HG03520 (cell line): ENCODE measurements around the gene SGCG.
"Not testable (repeated sequence)": the region's sequence is repeated elsewhere in the genome, so short reads cannot be mapped to it uniquely, and the experiment has no call there.

Experiments used
- ATAC-seq: cut with Tn5 transposase; IDR thresholded peaks from one replicate; pipeline ENCODE4 v1.9.1; 2021; ENCODE audit warnings: mild to moderate bottlenecking, moderate library complexity; ENCODE audit not compliant: unreplicated experiment

SGCG gene, protein sequence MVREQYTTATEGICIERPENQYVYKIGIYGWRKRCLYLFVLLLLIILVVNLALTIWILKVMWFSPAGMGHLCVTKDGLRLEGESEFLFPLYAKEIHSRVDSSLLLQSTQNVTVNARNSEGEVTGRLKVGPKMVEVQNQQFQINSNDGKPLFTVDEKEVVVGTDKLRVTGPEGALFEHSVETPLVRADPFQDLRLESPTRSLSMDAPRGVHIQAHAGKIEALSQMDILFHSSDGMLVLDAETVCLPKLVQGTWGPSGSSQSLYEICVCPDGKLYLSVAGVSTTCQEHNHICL

DNA sequence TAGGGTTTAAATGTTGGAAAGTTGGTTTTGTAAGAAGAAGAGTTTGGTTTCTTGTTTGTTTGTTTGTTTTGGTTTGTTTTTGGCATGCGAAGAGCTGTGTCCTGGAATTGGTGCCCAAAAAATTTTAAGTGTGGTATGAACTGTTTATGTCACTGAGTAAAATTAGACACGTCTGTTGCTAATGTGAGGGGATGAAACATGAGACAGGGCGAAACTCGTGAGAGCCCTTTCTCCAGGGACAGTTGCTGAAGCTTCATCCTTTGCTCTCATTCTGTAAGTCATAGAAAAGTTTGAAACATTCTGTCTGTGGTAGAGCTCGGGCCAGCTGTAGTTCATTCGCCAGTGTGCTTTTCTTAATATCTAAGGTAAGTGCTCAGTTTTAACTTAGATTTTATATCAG, at the start of gene SGCG:
Gene SGCG, plus strand, starts transcription at position 269 of the 400 bp plus-strand sequence. CDS start 22,716 bp downstream, outside the sequence.
- no peak for ATAC-seq

DNA sequence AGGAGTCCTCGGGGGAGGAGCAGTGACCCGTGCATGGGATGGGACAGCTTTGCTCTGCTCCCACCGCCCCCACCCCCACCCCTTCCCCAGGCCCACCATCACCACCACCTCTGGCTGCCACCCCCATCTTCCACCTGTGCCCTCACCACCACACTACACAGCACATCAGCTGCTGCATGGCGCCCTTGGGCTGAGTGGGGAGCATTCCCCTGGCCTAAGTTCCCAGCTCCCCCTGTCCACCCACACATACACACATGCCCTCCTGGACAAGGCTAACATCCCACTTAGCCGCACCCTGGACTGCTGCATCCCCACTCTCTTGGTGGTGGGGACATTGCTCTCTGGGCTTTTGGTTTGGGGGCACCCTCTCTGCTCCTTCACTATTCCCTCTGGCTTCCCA, 46.2 kb upstream of the SGCG start:
- no peak for ATAC-seq

DNA sequence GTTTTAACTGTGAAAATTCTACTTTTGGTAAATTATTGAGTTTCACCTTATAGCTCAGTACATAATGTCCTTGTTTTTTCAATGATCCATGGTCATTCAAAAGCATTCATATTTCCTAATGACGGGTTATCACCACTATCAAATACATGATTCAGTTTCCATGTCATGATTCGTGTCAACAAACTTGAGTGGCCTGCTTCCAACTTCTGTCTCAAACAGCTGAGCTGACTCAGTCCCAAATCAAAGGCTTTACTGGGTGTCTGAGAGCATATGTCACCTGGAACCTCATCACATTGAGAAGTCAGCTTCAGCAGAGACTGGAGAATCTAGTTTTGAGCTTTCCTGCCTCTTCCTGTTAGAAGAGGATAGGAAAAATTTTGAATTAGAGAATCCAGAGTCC, 40.3 kb upstream of the SGCG start:
- ATAC-seq: no peak

DNA sequence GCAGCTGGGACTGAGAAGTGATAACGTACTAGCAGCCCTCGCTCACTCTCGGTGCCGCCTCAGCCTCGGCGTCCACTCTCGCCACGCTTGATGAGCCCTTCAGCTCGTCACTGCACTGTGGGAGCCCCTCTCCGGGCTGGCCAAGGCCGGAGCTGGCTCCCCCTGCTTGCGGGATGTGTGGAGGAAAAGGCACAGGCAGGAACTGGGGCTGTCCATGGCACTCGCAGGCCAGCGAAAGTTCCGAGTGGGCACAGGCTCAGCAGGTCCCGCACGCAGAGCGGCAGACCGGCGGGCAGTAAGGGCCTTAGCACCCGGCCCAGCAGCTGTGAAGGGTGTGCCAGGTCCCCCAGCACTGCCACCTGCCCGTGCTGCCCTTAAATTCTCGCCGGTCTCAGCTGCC, 38.8 kb upstream of the SGCG start:
- no peak for ATAC-seq

GRCh38 chr13:23142607-23143006, 38.2 kb upstream of the SGCG start:
- not testable (repeated sequence) for ATAC-seq

DNA sequence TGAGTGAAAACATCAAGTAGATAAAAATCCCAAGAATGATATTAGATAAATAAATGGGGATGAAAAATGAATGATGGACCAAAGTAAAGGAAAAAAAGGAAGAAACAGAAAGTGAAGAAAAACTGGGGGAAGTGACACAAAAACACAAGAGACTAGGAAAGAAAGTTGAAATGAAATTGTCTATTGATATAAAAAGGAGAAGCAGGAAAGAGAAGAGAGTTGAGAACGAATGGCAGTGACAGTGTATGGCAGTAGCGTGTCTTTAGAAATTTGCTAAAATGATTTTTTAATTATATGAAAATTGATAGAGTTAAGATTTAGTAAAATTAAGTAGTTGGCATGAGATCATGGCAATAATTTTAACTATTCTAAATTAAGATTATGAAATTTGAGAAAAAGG, 36.3 kb upstream of the SGCG start:
- ATAC-seq: no peak

GRCh38 chr13:23146006-23146405, 34.8 kb upstream of the SGCG start:
- ATAC-seq: no peak

DNA sequence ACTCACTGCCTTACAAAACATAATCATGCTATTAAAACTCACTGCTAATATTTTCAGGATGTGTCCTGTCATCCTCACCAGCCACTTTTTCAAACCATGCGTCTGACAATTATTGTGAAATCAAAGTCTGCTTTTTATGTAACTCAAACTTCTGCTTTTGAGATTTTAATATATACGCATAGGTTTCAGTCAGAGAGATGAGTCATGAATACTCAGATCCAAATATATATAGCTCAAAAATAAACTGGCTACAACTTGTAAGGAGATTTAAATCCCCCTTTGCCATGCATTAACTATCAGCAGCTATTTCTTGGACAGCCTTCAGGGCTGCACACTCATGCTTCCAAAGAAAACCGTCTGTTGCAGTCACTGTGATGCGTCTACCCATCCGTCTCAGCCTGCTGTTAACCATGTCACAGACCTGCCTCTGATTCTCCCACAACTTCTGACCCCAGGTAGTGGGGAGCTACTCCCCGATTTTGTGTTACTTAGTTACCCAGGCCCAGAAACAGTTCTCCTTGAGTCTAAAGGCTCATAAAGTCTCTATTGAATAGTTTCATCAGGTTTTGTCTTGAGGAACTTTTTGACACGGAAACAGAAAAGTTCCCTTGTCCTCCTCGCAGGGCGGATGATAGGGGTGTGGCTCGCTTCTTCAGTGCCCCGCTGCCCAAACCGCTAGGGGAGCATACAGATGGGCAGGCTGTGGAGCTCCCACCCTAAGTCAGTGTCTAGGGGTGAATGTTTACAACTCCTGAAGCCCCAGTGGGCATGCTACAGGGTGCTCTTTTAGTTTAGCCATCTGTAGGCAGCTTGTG, 33.8 kb upstream of the SGCG start:
- ATAC-seq: no peak

DNA sequence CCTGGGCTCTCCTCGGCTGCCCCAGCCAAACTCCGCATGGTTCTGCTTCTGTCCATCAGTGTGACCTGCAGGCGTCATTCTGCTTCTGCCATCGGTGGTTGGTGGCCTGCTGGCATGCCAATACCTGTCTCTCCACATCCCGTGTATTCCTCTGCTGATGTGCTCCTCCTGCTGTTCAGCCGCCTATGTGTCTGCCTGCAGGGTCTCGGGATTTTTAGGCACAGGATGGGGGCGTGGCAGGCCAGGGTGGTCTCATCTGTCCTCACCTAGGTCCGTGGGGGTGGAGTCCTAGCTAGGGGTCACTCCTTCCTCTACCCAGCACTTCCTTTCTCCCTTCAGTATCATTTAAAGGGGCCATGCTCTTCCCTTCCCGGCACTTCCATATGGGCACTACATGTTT, 33.0 kb upstream of the SGCG start:
- ATAC-seq: no peak

GRCh38 chr13:23157781-23158180, 23.0 kb upstream of the SGCG start:
- ATAC-seq: no peak

GRCh38 chr13:23159205-23159759, 21.5 kb upstream of the SGCG start:
- ATAC-seq: no peak

DNA sequence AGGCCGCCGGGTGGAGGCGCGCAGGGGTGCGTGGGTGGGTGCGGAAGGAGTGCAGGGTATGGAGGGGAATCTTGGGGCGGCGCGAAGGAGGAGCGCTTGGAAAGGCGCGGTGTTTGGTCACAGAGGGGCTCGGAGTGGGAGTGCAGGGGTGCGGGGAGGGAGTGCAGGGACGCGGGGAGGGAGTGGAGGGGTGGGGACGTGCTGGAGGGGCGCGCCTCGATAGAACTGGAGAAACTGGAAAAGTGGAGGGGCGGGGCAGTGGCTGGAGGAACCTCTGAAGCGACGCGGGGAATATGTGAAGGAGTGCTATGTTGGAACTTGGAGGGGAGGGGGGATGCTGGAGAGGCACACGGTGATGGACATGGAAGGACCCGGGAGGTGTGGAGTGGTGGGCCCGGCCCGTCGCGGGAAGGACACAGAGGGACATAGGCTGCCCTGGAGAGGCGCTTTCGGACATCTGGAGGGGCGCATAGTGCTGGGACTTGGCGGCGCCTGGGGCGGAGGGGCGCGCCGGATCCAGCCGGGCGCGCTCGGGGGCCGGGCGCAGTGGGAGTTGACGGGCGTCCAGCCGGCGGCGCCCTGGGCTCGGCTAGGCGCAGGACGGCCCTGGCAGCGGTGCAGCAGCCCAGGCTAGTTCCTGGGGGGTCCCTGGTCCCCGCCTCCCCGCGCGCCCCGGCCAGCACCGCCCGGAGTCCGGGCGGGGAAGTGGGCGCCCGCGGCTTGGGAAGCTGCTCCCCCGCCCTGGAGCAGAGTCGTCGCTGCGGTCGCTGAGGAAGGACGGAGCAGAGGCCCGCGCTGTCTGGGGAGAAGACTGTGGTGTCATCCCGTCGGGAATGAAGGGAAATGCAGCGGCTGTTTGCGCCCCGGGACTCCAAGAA, 20.8 kb upstream of the SGCG start:
- no peak for ATAC-seq

- no peak for ATAC-seq
These were observed 19.9 kb upstream of the SGCG start for GRCh38 chr13:23160638-23161480.

GRCh38 chr13:23161481-23161825, 19.3 kb upstream of the SGCG start:
- no peak for ATAC-seq

DNA sequence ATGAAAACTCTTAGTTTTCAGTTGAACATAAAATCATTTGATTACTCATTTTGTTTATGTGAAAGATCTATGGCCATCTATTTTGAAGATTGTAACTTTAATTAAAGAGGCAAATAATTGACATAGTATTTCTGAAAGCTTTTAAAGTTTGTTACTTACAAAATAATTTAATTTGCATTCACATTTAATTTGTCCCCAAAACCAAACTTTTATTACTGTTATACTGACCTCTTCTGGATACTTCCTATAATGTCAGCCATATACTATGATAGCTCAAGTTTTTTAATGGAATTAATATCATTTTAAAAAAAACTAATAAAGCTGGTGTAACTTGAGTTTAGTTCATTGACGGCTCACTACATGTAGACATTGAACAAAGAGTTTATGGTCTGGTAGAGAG, 4.9 kb upstream of the SGCG start:
- ATAC-seq: no peak

DNA sequence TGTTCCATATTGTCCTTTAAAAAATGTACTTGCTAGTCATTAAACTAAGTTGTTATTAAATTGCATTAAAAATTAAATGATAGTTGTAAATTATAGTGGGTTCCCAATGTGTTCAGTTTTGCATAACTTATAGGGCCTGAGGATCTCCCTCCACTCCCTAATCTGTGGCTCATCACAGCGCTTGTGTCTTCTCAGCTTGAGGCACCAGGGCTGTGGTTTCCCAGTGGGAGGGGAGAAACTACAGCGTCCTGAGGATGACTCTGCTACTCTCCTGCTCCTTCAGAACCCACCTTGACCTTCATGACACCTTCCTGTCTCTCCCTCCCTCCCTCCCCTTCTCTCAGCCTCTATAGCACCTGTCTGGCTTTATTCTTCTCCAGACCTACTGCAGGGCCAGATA, 1.4 kb downstream of the SGCG start:
- no peak for ATAC-seq

DNA sequence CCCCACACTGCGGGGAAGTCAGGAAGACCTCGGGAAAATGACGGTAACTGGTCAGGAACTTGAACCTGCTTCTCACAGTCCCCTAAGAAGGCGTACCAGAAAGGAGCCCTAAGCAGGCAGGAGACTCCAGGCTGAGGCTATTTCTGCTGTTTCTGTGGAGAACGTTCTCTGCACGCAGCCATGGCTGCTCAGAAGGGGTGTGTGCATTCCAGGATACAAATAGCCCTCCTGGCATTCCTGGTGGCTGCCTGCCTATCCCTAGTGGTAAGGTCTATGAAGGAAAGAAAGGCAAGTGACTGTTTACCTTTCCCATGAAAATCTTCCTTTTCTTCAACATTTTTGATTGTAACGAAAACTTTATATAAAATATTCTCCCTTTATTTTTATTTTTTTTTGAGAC, 2.5 kb downstream of the SGCG start:
- no peak for ATAC-seq

DNA sequence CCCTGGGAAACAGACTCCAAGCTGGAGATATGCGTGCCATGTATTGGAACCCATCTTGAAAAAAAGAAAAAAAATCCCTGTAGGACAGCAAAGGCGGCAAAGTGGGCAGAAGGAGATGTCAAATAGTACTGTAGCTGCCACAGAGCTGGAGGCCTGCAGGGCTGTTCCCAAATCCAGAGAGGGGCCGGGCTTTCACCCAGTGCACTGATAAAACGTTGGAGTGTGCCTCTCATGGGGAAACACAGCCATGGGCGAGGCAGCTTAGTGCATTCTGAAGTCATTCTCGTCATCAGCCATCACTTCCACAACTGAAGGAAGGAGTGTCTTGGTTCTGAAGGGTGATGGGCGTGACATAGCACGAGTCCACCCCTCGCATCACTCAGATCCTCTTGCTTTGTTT, 4.8 kb downstream of the SGCG start:
- ATAC-seq: no peak

DNA sequence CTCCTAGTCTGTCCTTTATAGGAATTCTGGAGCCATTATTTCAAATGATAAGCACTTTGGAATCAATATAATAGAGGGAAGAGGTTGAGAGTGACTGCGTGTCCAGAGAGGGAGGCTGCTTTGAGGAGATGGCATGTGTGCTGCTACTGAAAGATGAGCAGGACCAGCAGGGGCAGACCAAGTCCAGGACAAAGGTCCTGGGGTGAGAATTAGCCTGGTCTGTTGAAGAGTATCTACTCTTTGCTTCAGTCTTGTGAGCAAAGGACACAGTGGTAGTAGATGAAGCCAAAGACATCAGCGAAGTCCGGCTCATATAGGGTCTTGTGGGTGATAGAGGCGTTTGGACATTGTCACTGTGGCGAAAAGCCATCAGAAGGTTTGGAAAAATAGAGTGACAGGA, 21.1 kb downstream of the SGCG start:
- ATAC-seq: no peak

DNA sequence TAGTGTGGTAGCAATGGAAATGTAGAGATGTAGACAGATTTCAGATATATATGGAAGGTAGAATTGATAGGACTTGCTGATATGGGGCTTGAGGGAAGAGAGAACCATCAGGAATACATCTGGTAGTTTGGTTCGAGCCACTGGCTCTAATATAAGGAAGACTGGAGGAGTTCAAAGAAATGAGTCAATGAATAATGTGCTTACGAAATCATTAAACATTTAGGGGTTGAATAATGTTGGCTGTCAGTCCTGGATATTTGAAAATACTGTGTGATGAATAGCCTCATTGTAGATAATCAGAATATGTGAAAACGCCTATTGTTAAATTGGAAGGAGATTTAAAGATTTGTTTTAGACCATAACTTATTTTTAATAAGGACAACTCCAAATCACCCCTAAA, 21.6 kb downstream of the SGCG start:
- no peak for ATAC-seq
